GM12874 (cell line): ENCODE data around the gene LGMN.

ENCODE experiments used
- CTCF ChIP-seq: IDR thresholded peaks from 2 replicates; pipeline ENCODE4 v1.5.1; 2011; ENCODE audit warnings: low read depth, mild to moderate bottlenecking, control low read depth, low read length, moderate library complexity; ENCODE audit not compliant: insufficient read depth

LGMN gene

GRCh38 chr14:92768795-92769194, 20.4 kb upstream of the LGMN start:
- TF ChIP-seq CTCF, result no peak

GRCh38 chr14:92760524-92760805, 12.0 kb upstream of the LGMN start:
- no peak for TF ChIP-seq CTCF

- no peak for TF ChIP-seq CTCF
These were observed 11.5 kb upstream of the LGMN start for GRCh38 chr14:92759679-92760523.

- TF ChIP-seq CTCF, result no peak
These were observed 10.9 kb upstream of the LGMN start for GRCh38 chr14:92759300-92759678.

DNA sequence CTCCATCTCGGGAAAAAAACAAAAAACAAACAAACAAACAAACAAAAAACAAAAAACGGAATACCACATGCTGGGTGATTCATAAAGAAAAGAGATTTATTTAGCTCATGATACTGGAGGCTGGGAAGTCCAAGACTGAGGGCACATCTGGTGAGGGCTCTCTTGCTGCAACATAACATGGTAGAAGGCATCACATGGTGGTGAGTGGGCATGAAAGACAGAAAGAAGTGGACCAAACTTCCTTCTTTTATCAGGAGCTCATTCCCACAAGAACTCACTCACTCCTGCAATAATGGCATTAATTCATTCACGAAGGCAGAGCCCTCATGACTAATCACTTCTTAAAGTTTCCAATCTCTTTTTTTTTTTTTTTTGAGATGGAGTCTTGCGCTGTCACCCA, 8.0 kb upstream of the LGMN start:
- no peak for TF ChIP-seq CTCF

DNA sequence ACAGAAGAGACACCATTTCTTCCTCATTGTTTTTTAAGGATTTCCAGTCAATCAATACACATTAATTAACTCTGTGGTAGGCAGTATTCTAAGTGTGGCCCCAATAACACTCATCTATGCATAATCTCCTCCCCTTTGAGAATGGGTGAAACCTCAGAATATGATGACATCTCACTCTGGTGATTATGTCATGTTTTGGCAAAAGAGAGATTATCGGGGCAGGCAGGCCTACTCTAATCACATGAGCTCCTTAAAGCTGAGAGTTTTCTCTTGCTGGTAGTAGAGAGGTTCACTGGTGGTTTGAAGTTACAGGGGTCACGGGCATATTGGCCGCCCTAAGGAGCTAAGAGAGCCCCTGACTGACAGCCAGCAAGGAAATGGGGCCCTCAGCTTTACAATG, 7.1 kb upstream of the LGMN start:
- no peak for TF ChIP-seq CTCF

DNA sequence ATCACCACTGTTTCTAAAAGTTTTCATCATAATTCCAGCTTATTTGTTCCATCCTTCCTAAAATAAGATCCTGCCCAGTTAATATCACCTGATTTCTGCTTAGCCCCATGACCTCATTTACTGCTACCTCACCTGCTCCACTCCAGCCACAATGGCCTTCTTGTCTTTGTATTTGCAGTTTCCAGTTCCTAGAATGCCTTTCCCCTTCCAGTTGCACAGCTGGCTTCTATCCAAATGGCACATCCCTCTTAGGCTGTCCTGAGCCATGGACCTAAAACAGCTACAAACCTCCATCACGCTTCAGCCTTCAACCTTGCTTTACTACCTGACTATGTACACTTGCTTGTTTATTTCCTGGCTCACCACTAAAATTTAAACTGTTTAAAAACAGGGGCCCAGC, 6.5 kb upstream of the LGMN start:
- TF ChIP-seq CTCF, result no peak
